ENCODE measurements around the gene RAB1B.
"Not testable (repeated sequence)": the region's sequence is repeated elsewhere in the genome, so short reads cannot be mapped to it uniquely, and the experiment has no call there.

The RAB1B gene

GRCh38 chr11:66317723-66318599, 49.5 kb downstream of the RAB1B start:
- in situ Hi-C loops (cut with MboI; ENCODE audit: low sequenced_read_pairs), result no loop called here

- in situ Hi-C loops (cut with MboI; ENCODE audit: low sequenced_read_pairs), result no loop called here
Measured at GRCh38 chr11:66318600-66318970, 50.1 kb downstream of the RAB1B start.

- in situ Hi-C loops (cut with MboI; ENCODE audit: low sequenced_read_pairs), result not testable (repeated sequence)
Measured at GRCh38 chr11:66320289-66320688, 51.9 kb downstream of the RAB1B start.

GRCh38 chr11:66320748-66321147, 52.3 kb downstream of the RAB1B start:
- in situ Hi-C loops (cut with MboI; ENCODE audit: low sequenced_read_pairs), result not testable (repeated sequence)

- in situ Hi-C loops (cut with MboI; ENCODE audit: low sequenced_read_pairs), result no loop called here
Measured at GRCh38 chr11:66321606-66322005, 53.2 kb downstream of the RAB1B start.

GRCh38 chr11:66322732-66323427, 54.4 kb downstream of the RAB1B start:
- in situ Hi-C loops (cut with MboI; ENCODE audit: low sequenced_read_pairs), result no loop called here

- in situ Hi-C loops (cut with MboI; ENCODE audit: low sequenced_read_pairs), result no loop called here
Measured at GRCh38 chr11:66323684-66324083, 55.2 kb downstream of the RAB1B start.

GRCh38 chr11:66324664-66325063, 56.2 kb downstream of the RAB1B start:
- in situ Hi-C loops (cut with MboI; ENCODE audit: low sequenced_read_pairs), result no loop called here

- in situ Hi-C loops (cut with MboI; ENCODE audit: low sequenced_read_pairs), result no loop called here
Measured at GRCh38 chr11:66325263-66325671, 56.8 kb downstream of the RAB1B start.

- in situ Hi-C loops (cut with MboI; ENCODE audit: low sequenced_read_pairs), result no loop called here
Measured at GRCh38 chr11:66326261-66327111, 58.0 kb downstream of the RAB1B start.

Measured in HL-60/S4 (cell line).